ENCODE data around the gene GKN2. TPM values are rescaled to one million over a fixed set of nuclear protein-coding genes. Genes with fewer than 3 reads are reported as not detected.

Gene GKN2
- total RNA-seq, 1 experiment from 2014 or later: not detected

DNA sequence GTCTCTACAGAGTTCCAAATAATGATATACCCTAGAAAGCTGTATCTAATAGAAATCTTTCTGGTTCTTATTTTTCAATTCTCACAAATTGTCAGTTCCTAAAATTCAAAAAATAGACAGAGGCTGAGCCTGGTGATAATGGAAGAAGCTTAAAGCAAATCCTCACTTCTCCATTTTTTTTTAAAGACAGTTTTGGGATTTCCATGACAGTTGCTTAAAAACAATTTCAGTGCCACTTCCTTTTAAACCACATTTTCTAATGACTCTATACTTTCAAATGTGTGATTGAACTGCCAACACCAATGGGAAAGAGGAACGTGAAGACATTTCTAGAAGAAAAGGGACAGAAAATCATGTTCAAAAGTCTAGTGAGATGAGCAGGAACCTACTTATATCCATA, 4.0 kb downstream of the GKN2 start:
- H3K36me3 ChIP-seq (ENCODE audit: control insufficient read depth in 1 of 2, insufficient read depth in 2 of 2, low read length in 2 of 2): no peaks in the 10 kb centered on the region
- H3K4me1 ChIP-seq (ENCODE audit: control insufficient read depth in 1 of 2, insufficient read depth in 2 of 2, low read length in 2 of 2): peaks cover 0 to 2% of the 10 kb centered on the region in 2 experiments; a peak in 1 of 4 replicates
- H3K9ac ChIP-seq (ENCODE audit: low read length): no peak overlapping the region
- no peaks in the 10 kb centered on the region for H3K9me2 ChIP-seq (ENCODE audit: insufficient read depth)
- H4K20me1 ChIP-seq (ENCODE audit: insufficient read depth): no peaks in the 10 kb centered on the region
- ChIA-PET POLR2A (no interaction called here), CTCF (interaction anchor here (1.3 kb wide), 1 partner anchor 239 kb away, joined by 3 read pairs; no protein-coding TSS in a partner anchor), RAD21 (ENCODE audit: low non-redundant PET in 1 of 2, low total read pairs in 2 of 2, uncharacterized antibody in 2 of 2, unreplicated experiment in 2 of 2) (no interaction called here)
- ATAC-seq (no peak), DNase-seq (ENCODE audit: low read depth, low spot score) (no peak)
- no peak overlapping the region for H3K27ac ChIP-seq (ENCODE audit: low read depth, low read length)
- H3K4me3 ChIP-seq (replicated peaks in 1 of 2; ENCODE audit: low read depth in 1 of 2, low read length in 2 of 2): no peak overlapping the region
- no peak for TF ChIP-seq SP1 (IDR thresholded peaks at IDR 0.05; ENCODE audit: low read depth)
- TF ChIP-seq, protein P1, sequence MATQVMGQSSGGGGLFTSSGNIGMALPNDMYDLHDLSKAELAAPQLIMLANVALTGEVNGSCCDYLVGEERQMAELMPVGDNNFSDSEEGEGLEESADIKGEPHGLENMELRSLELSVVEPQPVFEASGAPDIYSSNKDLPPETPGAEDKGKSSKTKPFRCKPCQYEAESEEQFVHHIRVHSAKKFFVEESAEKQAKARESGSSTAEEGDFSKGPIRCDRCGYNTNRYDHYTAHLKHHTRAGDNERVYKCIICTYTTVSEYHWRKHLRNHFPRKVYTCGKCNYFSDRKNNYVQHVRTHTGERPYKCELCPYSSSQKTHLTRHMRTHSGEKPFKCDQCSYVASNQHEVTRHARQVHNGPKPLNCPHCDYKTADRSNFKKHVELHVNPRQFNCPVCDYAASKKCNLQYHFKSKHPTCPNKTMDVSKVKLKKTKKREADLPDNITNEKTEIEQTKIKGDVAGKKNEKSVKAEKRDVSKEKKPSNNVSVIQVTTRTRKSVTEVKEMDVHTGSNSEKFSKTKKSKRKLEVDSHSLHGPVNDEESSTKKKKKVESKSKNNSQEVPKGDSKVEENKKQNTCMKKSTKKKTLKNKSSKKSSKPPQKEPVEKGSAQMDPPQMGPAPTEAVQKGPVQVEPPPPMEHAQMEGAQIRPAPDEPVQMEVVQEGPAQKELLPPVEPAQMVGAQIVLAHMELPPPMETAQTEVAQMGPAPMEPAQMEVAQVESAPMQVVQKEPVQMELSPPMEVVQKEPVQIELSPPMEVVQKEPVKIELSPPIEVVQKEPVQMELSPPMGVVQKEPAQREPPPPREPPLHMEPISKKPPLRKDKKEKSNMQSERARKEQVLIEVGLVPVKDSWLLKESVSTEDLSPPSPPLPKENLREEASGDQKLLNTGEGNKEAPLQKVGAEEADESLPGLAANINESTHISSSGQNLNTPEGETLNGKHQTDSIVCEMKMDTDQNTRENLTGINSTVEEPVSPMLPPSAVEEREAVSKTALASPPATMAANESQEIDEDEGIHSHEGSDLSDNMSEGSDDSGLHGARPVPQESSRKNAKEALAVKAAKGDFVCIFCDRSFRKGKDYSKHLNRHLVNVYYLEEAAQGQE (IDR thresholded peaks at IDR 0.05; ENCODE audit: low read depth): no peak
- no peak for TF ChIP-seq RAD21 (IDR thresholded peaks at IDR 0.05; ENCODE audit: low read depth)
- TF ChIP-seq SRF (IDR thresholded peaks at IDR 0.05; ENCODE audit: low read depth): no peak
- no peak for TF ChIP-seq FOSL1 (IDR thresholded peaks at IDR 0.05; ENCODE audit: low read depth)
- TF ChIP-seq CEBPB (IDR thresholded peaks at IDR 0.05; ENCODE audit: low read depth): no peak
- no peak for TF ChIP-seq TCF7L2 (IDR thresholded peaks at IDR 0.05; ENCODE audit: borderline replicate concordance, extremely low read depth, insufficient read depth, insufficient read length)
- TF ChIP-seq, protein P2, sequence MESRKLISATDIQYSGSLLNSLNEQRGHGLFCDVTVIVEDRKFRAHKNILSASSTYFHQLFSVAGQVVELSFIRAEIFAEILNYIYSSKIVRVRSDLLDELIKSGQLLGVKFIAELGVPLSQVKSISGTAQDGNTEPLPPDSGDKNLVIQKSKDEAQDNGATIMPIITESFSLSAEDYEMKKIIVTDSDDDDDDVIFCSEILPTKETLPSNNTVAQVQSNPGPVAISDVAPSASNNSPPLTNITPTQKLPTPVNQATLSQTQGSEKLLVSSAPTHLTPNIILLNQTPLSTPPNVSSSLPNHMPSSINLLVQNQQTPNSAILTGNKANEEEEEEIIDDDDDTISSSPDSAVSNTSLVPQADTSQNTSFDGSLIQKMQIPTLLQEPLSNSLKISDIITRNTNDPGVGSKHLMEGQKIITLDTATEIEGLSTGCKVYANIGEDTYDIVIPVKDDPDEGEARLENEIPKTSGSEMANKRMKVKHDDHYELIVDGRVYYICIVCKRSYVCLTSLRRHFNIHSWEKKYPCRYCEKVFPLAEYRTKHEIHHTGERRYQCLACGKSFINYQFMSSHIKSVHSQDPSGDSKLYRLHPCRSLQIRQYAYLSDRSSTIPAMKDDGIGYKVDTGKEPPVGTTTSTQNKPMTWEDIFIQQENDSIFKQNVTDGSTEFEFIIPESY (IDR thresholded peaks at IDR 0.05; ENCODE audit: extremely low read depth, insufficient replicate concordance, low read length): no peak
- TF ChIP-seq EGR1 (IDR thresholded peaks at IDR 0.05; ENCODE audit: low read depth): no peak
- no peak for TF ChIP-seq EZH2phosphoT487 (IDR thresholded peaks at IDR 0.05; ENCODE audit: borderline replicate concordance)
- TF ChIP-seq SIN3A (IDR thresholded peaks at IDR 0.05; ENCODE audit: low read depth): no peak
- TF ChIP-seq JUND (IDR thresholded peaks at IDR 0.05): no peak
- TF ChIP-seq, protein P3, sequence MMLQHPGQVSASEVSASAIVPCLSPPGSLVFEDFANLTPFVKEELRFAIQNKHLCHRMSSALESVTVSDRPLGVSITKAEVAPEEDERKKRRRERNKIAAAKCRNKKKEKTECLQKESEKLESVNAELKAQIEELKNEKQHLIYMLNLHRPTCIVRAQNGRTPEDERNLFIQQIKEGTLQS (IDR thresholded peaks at IDR 0.05): no peak
- TF ChIP-seq, protein P4, sequence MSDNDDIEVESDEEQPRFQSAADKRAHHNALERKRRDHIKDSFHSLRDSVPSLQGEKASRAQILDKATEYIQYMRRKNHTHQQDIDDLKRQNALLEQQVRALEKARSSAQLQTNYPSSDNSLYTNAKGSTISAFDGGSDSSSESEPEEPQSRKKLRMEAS (IDR thresholded peaks at IDR 0.05): no peak
- no peak for TF ChIP-seq EZH2 (IDR thresholded peaks at IDR 0.05)
- no peak for TF ChIP-seq ZFX (IDR thresholded peaks at IDR 0.05)
- no peak for TF ChIP-seq CBX3 (IDR thresholded peaks at IDR 0.05; ENCODE audit: low read depth)
- TF ChIP-seq, protein P5, sequence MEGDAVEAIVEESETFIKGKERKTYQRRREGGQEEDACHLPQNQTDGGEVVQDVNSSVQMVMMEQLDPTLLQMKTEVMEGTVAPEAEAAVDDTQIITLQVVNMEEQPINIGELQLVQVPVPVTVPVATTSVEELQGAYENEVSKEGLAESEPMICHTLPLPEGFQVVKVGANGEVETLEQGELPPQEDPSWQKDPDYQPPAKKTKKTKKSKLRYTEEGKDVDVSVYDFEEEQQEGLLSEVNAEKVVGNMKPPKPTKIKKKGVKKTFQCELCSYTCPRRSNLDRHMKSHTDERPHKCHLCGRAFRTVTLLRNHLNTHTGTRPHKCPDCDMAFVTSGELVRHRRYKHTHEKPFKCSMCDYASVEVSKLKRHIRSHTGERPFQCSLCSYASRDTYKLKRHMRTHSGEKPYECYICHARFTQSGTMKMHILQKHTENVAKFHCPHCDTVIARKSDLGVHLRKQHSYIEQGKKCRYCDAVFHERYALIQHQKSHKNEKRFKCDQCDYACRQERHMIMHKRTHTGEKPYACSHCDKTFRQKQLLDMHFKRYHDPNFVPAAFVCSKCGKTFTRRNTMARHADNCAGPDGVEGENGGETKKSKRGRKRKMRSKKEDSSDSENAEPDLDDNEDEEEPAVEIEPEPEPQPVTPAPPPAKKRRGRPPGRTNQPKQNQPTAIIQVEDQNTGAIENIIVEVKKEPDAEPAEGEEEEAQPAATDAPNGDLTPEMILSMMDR (IDR thresholded peaks at IDR 0.05 in 2 of 3, conservative IDR thresholded peaks at IDR 0.05 in 1 of 3; ENCODE audit: borderline replicate concordance in 1 of 3, insufficient read depth in 1 of 3, low read depth in 2 of 3, low read length in 2 of 3): no peak
- H3K27me3 ChIP-seq (ENCODE audit: insufficient read depth, low read length): no peaks in the 10 kb centered on the region
- H3K79me2 ChIP-seq (ENCODE audit: insufficient read depth, low read length): no peaks in the 10 kb centered on the region
- no peak overlapping the region for H3K4me2 ChIP-seq (ENCODE audit: low read length)
- 0 out of 4 replicates have a peak, but pooled peaks cover 0 to 3% of the 10 kb centered on the region in 2 experiments for H3K9me3 ChIP-seq (ENCODE audit: control insufficient read depth in 1 of 2, insufficient read depth in 1 of 2, low read depth in 1 of 2, low read length in 2 of 2)
- no peak overlapping the region for H2AFZ ChIP-seq (ENCODE audit: low read depth, low read length, poor library complexity, severe bottlenecking)
- no TSS peak for BruUV-seq (replicated peaks)
- intact Hi-C loops (cut with micrococcal nuclease): no loop called here
